ENCODE data around the gene PPM1H. TPM values are rescaled to one million over a fixed set of nuclear protein-coding genes. Genes with fewer than 3 reads are reported as not detected.
"Not testable (repeated sequence)": the region's sequence is repeated elsewhere in the genome, so short reads cannot be mapped to it uniquely, and the experiment has no call there.

The PPM1H gene
- total RNA-seq, 4 donors from 2014 or later, result 1.7 to 7.4 (median 3.4) TPM

GRCh38 chr12:62882140-62882539 is 52.8 kb downstream of the PPM1H start:
- no peak overlapping the region for H3K4me3 ChIP-seq
- TF ChIP-seq POLR2A (IDR thresholded peaks at IDR 0.05) (no peak), CTCF (IDR thresholded peaks at IDR 0.05) (no peak)
- H3K4me1 ChIP-seq, result no peaks in the 10 kb centered on the region
- no peaks in the 10 kb centered on the region for H3K27me3 ChIP-seq
- no peak for DNase-seq
- no peaks in the 10 kb centered on the region for H3K9me3 ChIP-seq
- no peak overlapping the region for H3K27ac ChIP-seq
- no peaks in the 10 kb centered on the region for H3K36me3 ChIP-seq

- H3K36me3 ChIP-seq, result no peaks in the 10 kb centered on the region
- DNase-seq, result no peak
- no peak for TF ChIP-seq CTCF (IDR thresholded peaks at IDR 0.05)
- TF ChIP-seq POLR2A (IDR thresholded peaks at IDR 0.05), result no peak
- no peaks in the 10 kb centered on the region for H3K27me3 ChIP-seq
- no peak overlapping the region for H3K27ac ChIP-seq
- no peaks in the 10 kb centered on the region for H3K9me3 ChIP-seq
- H3K4me1 ChIP-seq, result no peaks in the 10 kb centered on the region
- H3K4me3 ChIP-seq, result no peak overlapping the region
These were observed 55.3 kb downstream of the PPM1H start for GRCh38 chr12:62879691-62880090.

GRCh38 chr12:62879228-62879627 is 55.7 kb downstream of the PPM1H start:
- H3K27ac ChIP-seq, H3K4me1 ChIP-seq, H3K4me3 ChIP-seq, H3K27me3 ChIP-seq, H3K9me3 ChIP-seq, H3K36me3 ChIP-seq, DNase-seq: not testable (repeated sequence)

- no peaks in the 10 kb centered on the region for H3K36me3 ChIP-seq
- no peak overlapping the region for H3K4me3 ChIP-seq
- DNase-seq, result no peak
- no peak overlapping the region for H3K27ac ChIP-seq
- TF ChIP-seq CTCF (IDR thresholded peaks at IDR 0.05), result no peak
- no peak for TF ChIP-seq POLR2A (IDR thresholded peaks at IDR 0.05)
- no peaks in the 10 kb centered on the region for H3K4me1 ChIP-seq
- H3K27me3 ChIP-seq, result no peaks in the 10 kb centered on the region
- no peaks in the 10 kb centered on the region for H3K9me3 ChIP-seq
These were observed 56.7 kb downstream of the PPM1H start for GRCh38 chr12:62878211-62878610.

- DNase-seq, result no peak
- Histone ChIP-seq H3K27ac (no peak overlapping the region), H3K4me3 (no peak overlapping the region), H3K9me3 (no peaks in the 10 kb centered on the region), H3K27me3 (no peaks in the 10 kb centered on the region), H3K36me3 (no peaks in the 10 kb centered on the region), H3K4me1 (no peaks in the 10 kb centered on the region)
- TF ChIP-seq POLR2A (IDR thresholded peaks at IDR 0.05), result no peak
- TF ChIP-seq CTCF (IDR thresholded peaks at IDR 0.05), result no peak
These were observed 57.9 kb downstream of the PPM1H start for GRCh38 chr12:62876938-62877548.

- Histone ChIP-seq H3K4me1 (no peaks in the 10 kb centered on the region), H3K9me3 (no peaks in the 10 kb centered on the region), H3K27ac (no peak overlapping the region), H3K4me3 (no peak overlapping the region), H3K36me3 (no peaks in the 10 kb centered on the region), H3K27me3 (no peaks in the 10 kb centered on the region)
- no peak for DNase-seq
- TF ChIP-seq POLR2A (IDR thresholded peaks at IDR 0.05) (no peak), CTCF (IDR thresholded peaks at IDR 0.05) (no peak)
These were observed 61.0 kb downstream of the PPM1H start for GRCh38 chr12:62873826-62874448.
